RWPE2 (cell line): ENCODE measurements around the gene OR13J1.
A peak's percentile ranks its signal among the peaks of the same experiment; 100 is the strongest.

Experiments used
- ATAC-seq: fragments of 200-7000 bp; cut with Tn5 transposase; 3 replicates; pipeline ENCODE4 v1.9.1; 2021; ENCODE audit warnings: low read depth
- DNase-seq: peaks from one replicate; pipeline ENCODE4 v3.0.0-alpha.2; 2020; ENCODE audit warnings: low spot score
- H3K27ac ChIP-seq: fragments of 450-650 bp; 2 replicates; pipeline ENCODE4 v1.5.1; 2017; ENCODE audit warnings: mild to moderate bottlenecking; ENCODE audit not compliant: poor library complexity, severe bottlenecking
- H3K27me3 ChIP-seq: fragments of 250-450 bp; sonication (Bioruptor Pico); 2 replicates; pipeline ENCODE4 v1.5.1; 2021; ENCODE audit warnings: mild to moderate bottlenecking, moderate library complexity; ENCODE audit not compliant: insufficient read depth, poor library complexity, severe bottlenecking
- H3K36me3 ChIP-seq: fragments of 250-450 bp; sonication (Bioruptor Pico); 2 replicates; pipeline ENCODE4 v1.5.1; 2020; ENCODE audit warnings: low read depth, mild to moderate bottlenecking, moderate library complexity
- H3K4me1 ChIP-seq: fragments of 250-450 bp; sonication (Bioruptor Pico); 2 replicates; pipeline ENCODE4 v1.5.1; 2021; ENCODE audit warnings: mild to moderate bottlenecking, moderate library complexity; ENCODE audit not compliant: insufficient read depth, poor library complexity, severe bottlenecking
- H3K4me3 ChIP-seq: fragments of 250-450 bp; sonication (Bioruptor Pico); 2 replicates; pipeline ENCODE4 v1.5.1; 2021; ENCODE audit warnings: mild to moderate bottlenecking, moderate library complexity; ENCODE audit not compliant: severe bottlenecking
- H3K9me3 ChIP-seq: fragments of 250-450 bp; sonication (Bioruptor Pico); 2 replicates; pipeline ENCODE4 v1.5.1; 2021; ENCODE audit warnings: mild to moderate bottlenecking, moderate library complexity; ENCODE audit not compliant: severe bottlenecking
- CTCF ChIP-seq: fragments of 450-650 bp; IDR thresholded peaks from one replicate; pipeline ENCODE4 v1.5.1; 2017; ENCODE audit warnings: mild to moderate bottlenecking, moderate library complexity; ENCODE audit not compliant: poor library complexity, severe bottlenecking

The OR13J1 gene

GRCh38 chr9:35907711-35908503, 37.7 kb upstream of the OR13J1 start:
- H3K27ac ChIP-seq: peak overlapping the region; percentile 99
- no peaks in the 10 kb centered on the region for H3K36me3 ChIP-seq
- H3K9me3 ChIP-seq: no peaks in the 10 kb centered on the region
- ATAC-seq (peak; percentile 67), DNase-seq (peak; percentile 86)
- no peak for TF ChIP-seq CTCF
- no peaks in the 10 kb centered on the region for H3K27me3 ChIP-seq
- H3K4me1 ChIP-seq: peaks cover 44% of the 10 kb centered on the region
- H3K4me3 ChIP-seq: no peak overlapping the region

- Histone ChIP-seq H3K27me3 (no peaks in the 10 kb centered on the region), H3K4me1 (peaks cover 44% of the 10 kb centered on the region), H3K27ac (peak overlapping the region; percentile 99), H3K9me3 (no peaks in the 10 kb centered on the region), H3K36me3 (no peaks in the 10 kb centered on the region), H3K4me3 (no peak overlapping the region)
- TF ChIP-seq CTCF: no peak
- DNase-seq (no peak), ATAC-seq (peak; percentile 17)
Measured at GRCh38 chr9:35906923-35907699, 36.9 kb upstream of the OR13J1 start.

GRCh38 chr9:35905912-35906679, 35.9 kb upstream of the OR13J1 start, which contains the start of gene HRCT1:
Gene HRCT1, plus strand, starts transcription at chr9:35906202. Its CDS starts 86 bp downstream, at chr9:35906288.
- Histone ChIP-seq H3K27ac (peak within 1 kb of the TSS; percentile 99), H3K36me3 (no peaks in the 10 kb centered on the region), H3K9me3 (no peaks in the 10 kb centered on the region), H3K4me3 (no peak within 1 kb of the TSS), H3K4me1 (peaks cover 44% of the 10 kb centered on the region), H3K27me3 (no peaks in the 10 kb centered on the region)
- peak; percentile 55 for ATAC-seq
- DNase-seq: peak; percentile 94
- TF ChIP-seq CTCF: no peak

- Histone ChIP-seq H3K27ac (peak overlapping the region; percentile 99), H3K9me3 (no peaks in the 10 kb centered on the region), H3K4me1 (peaks cover 41% of the 10 kb centered on the region), H3K27me3 (no peaks in the 10 kb centered on the region), H3K36me3 (no peaks in the 10 kb centered on the region), H3K4me3 (no peak overlapping the region)
- DNase-seq (no peak), ATAC-seq (peak; percentile 39; the same call in 2 of the 3 replicates)
- TF ChIP-seq CTCF: no peak
Measured at GRCh38 chr9:35905051-35905781, 35.0 kb upstream of the OR13J1 start.
